Stimulated activated naive B cell treated with anti-CD40 and anti-IgM and Interleukin-4, amounts not matched to agents 10 μg/mL and 1 μg/mL and 100 μg/mL, for 72 hours (primary cell): Measurements from ENCODE around the gene TTL.
A peak's percentile ranks its signal among the peaks of the same experiment; 100 is the strongest.
"Not testable (repeated sequence)": the region's sequence is repeated elsewhere in the genome, so short reads cannot be mapped to it uniquely, and the experiment has no call there.

Source experiments
- ATAC-seq, 2 donors: fragments of 150-1000 bp; cut with Tn5 transposase; replicated peaks; 2 replicates each; pipeline ENCODE4 v1.10.0; 2021; ENCODE audit warnings: moderate library complexity in 1 of 2
- DNase-seq: peaks from one replicate; pipeline ENCODE4 v3.0.0; 2021
- H3K27ac Mint-ChIP-seq: one replicate; pipeline ENCODE4 v1.8.0; 2022; ENCODE audit warnings: mild to moderate bottlenecking, mixed read lengths
- H3K27me3 Mint-ChIP-seq, 2 donors: one replicate each; pipeline ENCODE4 v1.8.0; 2022; ENCODE audit warnings: mixed read lengths in 2 of 2
- H3K36me3 Mint-ChIP-seq, 2 donors: one replicate each; pipeline ENCODE4 v1.8.0; 2022; ENCODE audit warnings: mixed read lengths in 2 of 2, mild to moderate bottlenecking in 1 of 2
- H3K4me1 Mint-ChIP-seq, 2 donors: one replicate each; pipeline ENCODE4 v1.8.0; 2022; ENCODE audit warnings: mixed read lengths in 2 of 2, mild to moderate bottlenecking in 1 of 2
- H3K4me3 Mint-ChIP-seq, 2 donors: one replicate each; pipeline ENCODE4 v1.8.0; 2022; ENCODE audit warnings: mild to moderate bottlenecking in 2 of 2, mixed read lengths in 2 of 2, moderate library complexity in 1 of 2
- H3K9me3 Mint-ChIP-seq, 2 donors: one replicate each; pipeline ENCODE4 v1.8.0; 2022; ENCODE audit warnings: mixed read lengths in 2 of 2, mild to moderate bottlenecking in 1 of 2

Gene TTL

DNA sequence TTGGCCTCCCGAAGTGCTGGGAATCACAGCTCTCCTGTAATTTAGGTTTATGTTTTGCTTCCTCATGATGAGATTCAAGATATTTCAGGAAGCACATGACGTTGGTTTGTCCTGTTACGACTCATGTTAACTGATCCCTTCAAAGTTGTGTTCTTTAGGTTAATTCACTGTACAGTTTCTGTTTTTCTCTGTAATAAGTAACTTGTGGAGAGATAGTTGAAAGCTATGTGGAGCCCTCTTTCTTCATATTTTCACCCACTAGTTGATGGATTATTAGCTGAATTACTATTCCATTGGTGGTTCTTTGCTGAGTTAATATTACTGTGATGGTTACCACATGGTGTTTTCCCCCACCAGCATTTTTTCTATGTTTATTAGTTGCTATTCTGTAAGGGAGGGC is 84.1 kb downstream of the TTL start:
- H3K27ac Mint-ChIP-seq, result peak overlapping the region; percentile 89
- no peaks in the 10 kb centered on the region for H3K27me3 Mint-ChIP-seq
- DNase-seq (no peak), ATAC-seq (peak; percentile 72 to 82)
- peaks cover 5 to 6% of the 10 kb centered on the region in 2 donors for H3K9me3 Mint-ChIP-seq
- peaks cover 62 to 72% of the 10 kb centered on the region in 2 donors for H3K36me3 Mint-ChIP-seq
- peaks cover 4 to 17% of the 10 kb centered on the region in 2 donors for H3K4me1 Mint-ChIP-seq
- no peak overlapping the region for H3K4me3 Mint-ChIP-seq

DNA sequence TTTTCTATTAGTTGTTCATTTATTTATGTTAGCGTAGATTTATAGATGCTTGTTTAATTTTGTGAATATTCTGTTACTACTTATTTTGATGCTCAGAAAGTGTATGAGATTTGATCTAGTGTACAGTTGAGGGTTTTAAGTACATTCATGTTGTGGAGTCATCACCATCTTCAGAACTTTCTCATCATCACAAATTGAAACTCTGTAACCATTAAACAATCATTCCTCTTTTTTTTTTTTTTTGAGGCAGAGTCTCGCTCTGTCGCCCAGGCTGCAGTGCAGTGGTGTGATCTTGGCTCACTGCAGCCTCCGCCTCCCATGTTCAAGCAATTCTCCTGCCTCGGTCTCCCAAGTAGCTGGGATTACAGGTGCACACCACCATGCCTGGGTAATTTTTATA is 84.6 kb downstream of the TTL start:
- H3K9me3 Mint-ChIP-seq, H3K27me3 Mint-ChIP-seq, DNase-seq, H3K4me3 Mint-ChIP-seq: not testable (repeated sequence)
- peaks cover 4 to 17% of the 10 kb centered on the region in 2 donors for H3K4me1 Mint-ChIP-seq
- ATAC-seq, result peak; percentile 31 to 51
- peaks cover 65 to 74% of the 10 kb centered on the region in 2 donors for H3K36me3 Mint-ChIP-seq
- peak overlapping the region; percentile 89 for H3K27ac Mint-ChIP-seq

DNA sequence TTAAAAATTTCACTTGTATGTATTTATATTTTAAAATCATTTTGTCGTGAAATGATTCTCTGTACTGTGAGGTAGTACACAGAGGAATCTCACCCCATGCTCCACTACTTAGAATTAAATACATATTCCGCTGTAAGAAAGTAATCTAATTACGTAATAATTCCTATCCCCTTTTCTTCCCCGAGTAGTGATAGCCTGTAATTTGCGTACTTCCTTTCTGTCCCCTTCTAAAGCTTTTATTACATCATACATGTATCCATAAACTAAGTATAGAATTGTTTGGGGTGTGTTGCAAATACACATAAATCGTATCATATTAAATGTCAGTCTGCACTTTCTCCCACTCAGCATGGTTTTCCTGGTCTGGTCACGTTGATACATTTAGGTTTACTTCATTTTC is 90.0 kb downstream of the TTL start:
- H3K4me3 Mint-ChIP-seq, result no peak overlapping the region

DNA sequence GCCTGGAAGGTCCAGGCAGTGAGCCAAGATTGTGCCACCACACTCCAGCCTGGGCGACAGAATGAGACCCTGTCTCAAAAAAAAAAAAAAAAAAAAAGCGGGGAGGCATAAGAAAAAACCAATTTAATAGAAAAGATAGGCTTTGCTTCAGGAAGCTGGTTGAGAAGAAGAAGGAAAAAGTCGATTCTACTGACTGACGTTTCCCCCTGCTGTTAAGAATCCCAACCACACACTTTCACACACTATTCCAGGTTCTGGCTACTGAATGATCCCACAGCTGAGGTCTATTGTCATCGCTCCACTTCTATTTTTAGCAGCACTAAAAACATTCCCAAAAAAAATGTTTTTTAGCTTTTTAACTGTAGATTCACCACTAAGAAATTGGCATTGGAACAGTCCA is 95.8 kb downstream of the TTL start:
- Mint-ChIP-seq H3K27ac (no peak overlapping the region), H3K36me3 (peaks cover 27 to 42% of the 10 kb centered on the region in 2 donors)

More for the DNA sequence above, 90.0 kb downstream of the TTL start:
- Mint-ChIP-seq H3K9me3 (peaks cover 5 to 6% of the 10 kb centered on the region in 2 donors), H3K27ac (no peak overlapping the region), H3K36me3 (peaks cover 66 to 81% of the 10 kb centered on the region in 2 donors), H3K4me1 (no peaks in the 10 kb centered on the region), H3K27me3 (no peaks in the 10 kb centered on the region)
- ATAC-seq (no peak), DNase-seq (no peak)

DNA sequence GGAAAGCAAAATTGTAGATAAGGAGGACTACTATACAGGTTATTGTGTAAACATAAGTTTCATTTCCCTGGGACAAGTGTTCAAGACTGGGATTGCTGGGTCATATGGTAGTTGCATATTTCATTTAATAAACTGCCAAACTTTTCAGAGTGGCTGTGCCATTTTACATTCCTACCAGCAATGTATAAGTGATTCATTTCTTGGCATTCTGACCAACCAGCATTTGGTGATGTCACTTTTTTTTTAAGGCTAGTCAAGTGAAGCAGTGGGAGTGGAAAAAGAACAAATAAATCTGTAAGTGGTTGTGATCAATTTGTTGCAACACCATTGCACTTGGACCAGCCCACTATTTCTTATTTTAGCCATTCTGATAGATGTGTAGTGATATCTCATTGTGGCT is 97.3 kb downstream of the TTL start:
- ATAC-seq (no peak), DNase-seq (no peak)
- Mint-ChIP-seq H3K27ac (no peak overlapping the region), H3K4me3 (no peak overlapping the region), H3K4me1 (peaks cover 10 to 29% of the 10 kb centered on the region in 2 donors), H3K36me3 (peaks cover 21 to 40% of the 10 kb centered on the region in 2 donors), H3K9me3 (no peaks in the 10 kb centered on the region), H3K27me3 (no peaks in the 10 kb centered on the region)

More for the DNA sequence above, 95.8 kb downstream of the TTL start:
- Mint-ChIP-seq H3K4me3 (no peak overlapping the region), H3K9me3 (no peaks in the 10 kb centered on the region), H3K4me1 (peaks cover 4 to 19% of the 10 kb centered on the region in 2 donors), H3K27me3 (no peaks in the 10 kb centered on the region)
- DNase-seq (no peak), ATAC-seq (no peak)

DNA sequence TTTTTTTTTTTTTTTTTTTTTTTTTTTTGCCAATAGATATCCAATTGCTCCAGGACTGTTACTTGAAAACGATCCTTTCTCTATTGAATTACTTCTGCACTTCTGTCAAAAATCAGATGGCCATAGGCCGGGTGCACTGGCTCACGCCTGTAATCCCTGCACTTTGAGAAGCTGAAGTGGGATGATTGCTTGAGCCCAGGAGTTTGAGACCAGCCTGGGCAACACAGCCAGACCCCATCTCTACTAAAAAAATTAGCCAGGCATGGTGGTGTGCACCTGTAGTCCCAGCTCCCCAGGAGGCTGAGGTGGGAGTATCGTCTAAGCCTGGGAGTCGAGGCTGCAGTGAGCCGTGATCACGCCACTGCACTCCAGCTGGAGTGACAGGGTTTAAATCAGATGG is 98.1 kb downstream of the TTL start:
- Mint-ChIP-seq H3K4me3 (no peak overlapping the region), H3K36me3 (peaks cover 16 to 39% of the 10 kb centered on the region in 2 donors), H3K27me3 (no peaks in the 10 kb centered on the region), H3K9me3 (no peaks in the 10 kb centered on the region), H3K27ac (no peak overlapping the region), H3K4me1 (peaks cover 12 to 34% of the 10 kb centered on the region in 2 donors)
- ATAC-seq, result no peak
- DNase-seq, result no peak

DNA sequence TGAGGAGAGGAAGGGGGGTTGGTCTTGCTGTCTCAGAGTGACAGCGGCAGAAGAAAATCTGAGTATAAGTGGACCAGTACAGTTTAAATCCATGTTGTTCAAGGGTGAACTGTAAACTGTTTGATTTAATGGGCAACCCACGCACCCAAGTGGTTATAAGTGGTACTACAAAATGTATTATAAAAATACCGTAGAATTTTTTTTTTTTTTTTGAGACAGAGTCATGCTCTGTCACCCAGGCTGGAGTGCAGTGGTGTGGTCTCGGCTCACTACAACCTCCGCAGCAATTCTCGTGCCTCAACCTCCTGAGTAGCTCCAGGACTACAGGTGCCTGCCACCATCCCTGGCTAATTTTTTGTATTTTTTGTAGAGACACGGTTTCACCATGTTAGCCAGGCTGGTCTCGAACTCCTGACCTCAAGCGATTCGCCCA is 100.4 kb downstream of the TTL start:
- no peak for DNase-seq
- no peaks in the 10 kb centered on the region for H3K27me3 Mint-ChIP-seq
- ATAC-seq, result peak; percentile 5 to 15
- peaks cover 14 to 31% of the 10 kb centered on the region in 2 donors for H3K36me3 Mint-ChIP-seq
- H3K4me1 Mint-ChIP-seq, result peaks cover 25 to 50% of the 10 kb centered on the region in 2 donors
- no peak overlapping the region for H3K4me3 Mint-ChIP-seq
- peak overlapping the region; percentile 20 for H3K27ac Mint-ChIP-seq
- no peaks in the 10 kb centered on the region for H3K9me3 Mint-ChIP-seq

DNA sequence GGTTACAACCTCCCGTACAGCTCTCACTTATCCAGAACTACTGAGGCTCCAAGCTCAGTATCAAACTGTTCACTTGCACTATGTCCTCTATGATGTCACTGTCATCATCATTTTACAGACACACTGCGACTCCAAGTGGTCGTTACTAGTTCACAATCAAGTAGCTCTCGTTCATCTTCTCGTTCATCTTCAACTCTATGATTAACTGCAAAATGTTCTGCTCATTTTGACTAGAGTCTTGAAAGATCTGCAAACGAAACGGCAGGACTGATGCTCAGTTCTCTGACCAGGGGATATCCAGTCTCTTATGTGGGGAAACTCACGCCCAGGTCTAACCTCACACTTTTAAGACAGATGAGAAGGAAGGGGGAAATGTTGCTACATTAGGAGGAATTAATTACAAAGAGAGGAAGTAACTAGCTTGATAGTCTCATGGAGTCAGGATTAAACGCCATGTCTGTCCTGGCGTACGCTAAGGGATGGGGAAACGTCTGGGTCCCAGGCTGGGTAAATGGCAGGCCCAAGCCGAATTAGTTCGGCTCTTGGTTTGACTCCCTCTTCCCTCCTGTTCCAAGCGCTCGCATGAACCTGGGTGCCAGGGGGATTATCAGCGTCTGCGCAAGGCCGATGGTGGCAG is 101.7 kb downstream of the TTL start:
- peaks cover 27 to 43% of the 10 kb centered on the region in 2 donors for H3K4me1 Mint-ChIP-seq
- DNase-seq (no peak), ATAC-seq (no peak)
- no peaks in the 10 kb centered on the region for H3K27me3 Mint-ChIP-seq
- H3K9me3 Mint-ChIP-seq, result no peaks in the 10 kb centered on the region
- peak overlapping the region; percentile 96 to 98 for H3K4me3 Mint-ChIP-seq
- H3K27ac Mint-ChIP-seq, result peak overlapping the region; percentile 100
- peaks cover 16 to 36% of the 10 kb centered on the region in 2 donors for H3K36me3 Mint-ChIP-seq

DNA sequence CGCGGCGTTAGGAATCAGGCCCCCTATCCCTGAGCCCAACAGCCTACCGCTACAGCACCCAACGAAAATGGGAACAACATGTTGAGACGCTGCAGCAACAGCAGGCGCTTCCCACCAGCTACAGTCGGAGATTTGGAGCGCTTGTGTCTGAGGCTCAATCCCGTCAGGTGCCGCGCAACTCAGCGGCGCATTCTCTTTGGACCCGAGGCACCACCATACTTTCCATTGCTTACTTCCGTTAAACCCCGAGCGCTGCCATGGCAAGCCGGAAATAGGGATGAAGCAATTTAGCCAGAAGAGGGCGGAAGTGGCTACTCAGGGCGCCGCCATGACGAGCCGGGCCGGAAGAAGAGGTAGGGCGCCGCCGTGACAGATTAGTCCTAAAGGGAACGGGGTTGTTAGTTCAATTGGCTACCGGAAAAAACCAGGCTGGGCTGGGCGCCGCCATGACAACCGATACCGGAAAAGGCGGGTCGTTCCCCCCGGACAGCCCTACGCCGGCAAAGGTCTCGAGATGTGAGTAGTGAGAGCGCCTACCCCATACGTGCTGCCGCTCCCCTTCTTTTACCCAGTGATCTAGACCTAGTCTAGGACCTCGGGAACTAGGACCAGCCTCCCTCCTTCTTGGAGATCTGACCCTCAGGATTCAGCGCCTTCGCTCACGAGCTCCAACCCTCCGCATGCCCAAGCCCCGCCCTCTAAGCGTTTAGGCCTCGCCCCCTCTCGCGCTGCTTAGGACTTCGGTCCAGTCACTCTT is 102.4 kb downstream of the TTL start, which contains the start of gene CHCHD5:
TSS of gene CHCHD5 (plus strand) at position 476 of the 757 bp plus-strand sequence. CDS start at position 515, 39 bp downstream.
- peak within 1 kb of the TSS; percentile 96 to 98 for H3K4me3 Mint-ChIP-seq
- H3K27ac Mint-ChIP-seq, result peak within 1 kb of the TSS; percentile 100
- peaks cover 16 to 40% of the 10 kb centered on the region in 2 donors for H3K36me3 Mint-ChIP-seq
- H3K4me1 Mint-ChIP-seq, result peaks cover 27 to 41% of the 10 kb centered on the region in 2 donors
- DNase-seq (peak; percentile 94), ATAC-seq (peak; percentile 89 to 93)
- H3K27me3 Mint-ChIP-seq, result no peaks in the 10 kb centered on the region
- H3K9me3 Mint-ChIP-seq, result no peaks in the 10 kb centered on the region

DNA sequence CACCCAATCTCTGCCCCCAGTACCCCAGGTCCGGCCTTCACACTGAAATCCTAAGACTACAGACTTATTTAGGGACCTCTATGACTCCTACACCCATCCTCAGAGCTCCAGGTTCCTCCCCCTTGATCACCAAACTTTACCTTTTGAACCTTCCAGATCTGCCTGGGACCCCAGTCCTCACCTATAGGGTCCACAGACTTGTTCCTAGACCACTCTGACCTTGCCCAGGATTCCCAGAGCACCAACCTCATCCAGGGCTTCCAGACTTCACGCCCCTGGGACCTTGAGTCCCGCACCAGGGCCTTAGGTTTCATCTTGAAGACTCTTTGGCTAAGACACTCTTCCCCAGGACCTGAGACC is 102.9 kb downstream of the TTL start:
- Mint-ChIP-seq H3K4me3 (peak overlapping the region; percentile 96 to 98), H3K27ac (peak overlapping the region; percentile 100), H3K36me3 (peaks cover 16 to 40% of the 10 kb centered on the region in 2 donors), H3K27me3 (no peaks in the 10 kb centered on the region), H3K4me1 (peaks cover 27 to 39% of the 10 kb centered on the region in 2 donors), H3K9me3 (no peaks in the 10 kb centered on the region)
- DNase-seq (no peak), ATAC-seq (no peak)

DNA sequence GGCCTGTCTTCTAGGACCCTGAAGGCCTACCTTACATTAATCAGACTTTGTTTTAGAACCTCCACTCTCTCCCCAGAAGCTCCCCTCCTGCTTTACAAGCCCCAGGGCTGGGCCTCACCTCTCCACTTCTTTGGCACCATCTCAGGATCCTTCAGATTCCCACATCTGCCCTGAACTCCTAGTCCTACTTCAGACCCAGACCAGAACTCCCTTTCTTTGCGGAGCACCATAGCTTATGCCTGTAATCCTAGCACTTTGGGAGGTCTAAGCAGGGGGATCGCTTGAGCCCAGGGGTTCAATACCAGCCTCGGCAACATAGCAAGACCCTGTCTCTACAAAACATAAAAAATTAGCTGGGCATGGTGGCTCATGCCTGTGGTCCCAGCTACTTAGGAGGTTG is 103.4 kb downstream of the TTL start:
- Mint-ChIP-seq H3K9me3 (no peaks in the 10 kb centered on the region), H3K4me3 (peak overlapping the region; percentile 96 to 98), H3K36me3 (peaks cover 19 to 36% of the 10 kb centered on the region in 2 donors), H3K27me3 (no peaks in the 10 kb centered on the region), H3K27ac (peak overlapping the region; percentile 100), H3K4me1 (peaks cover 27 to 39% of the 10 kb centered on the region in 2 donors)
- ATAC-seq, result no peak
- no peak for DNase-seq

DNA sequence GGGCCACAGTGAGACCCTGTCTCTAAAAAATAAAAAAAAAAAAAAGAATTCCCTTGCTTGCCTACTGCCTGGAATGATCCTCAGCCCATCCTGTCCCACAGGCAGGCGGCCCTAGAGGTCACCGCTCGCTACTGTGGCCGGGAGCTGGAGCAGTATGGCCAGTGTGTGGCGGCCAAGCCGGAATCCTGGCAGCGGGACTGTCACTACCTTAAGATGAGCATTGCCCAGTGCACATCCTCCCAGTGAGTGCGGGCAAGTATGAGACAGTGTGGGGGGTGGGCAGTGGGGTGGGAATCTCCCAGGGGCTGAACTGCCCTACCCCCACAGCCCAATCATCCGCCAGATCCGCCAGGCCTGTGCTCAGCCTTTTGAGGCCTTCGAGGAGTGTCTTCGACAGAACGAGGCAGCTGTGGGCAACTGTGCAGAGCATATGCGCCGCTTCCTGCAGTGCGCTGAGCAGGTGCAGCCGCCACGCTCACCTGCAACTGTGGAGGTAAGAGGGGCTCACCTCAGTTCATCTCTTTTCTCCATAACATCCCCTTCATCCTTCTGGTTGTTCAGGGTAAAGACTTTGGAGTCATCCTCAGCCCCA is 104.0 kb downstream of the TTL start:
- Mint-ChIP-seq H3K9me3 (no peaks in the 10 kb centered on the region), H3K4me1 (peaks cover 27 to 39% of the 10 kb centered on the region in 2 donors), H3K27ac (no peak overlapping the region), H3K4me3 (peak overlapping the region; percentile 39 to 96), H3K36me3 (peaks cover 20 to 34% of the 10 kb centered on the region in 2 donors), H3K27me3 (no peaks in the 10 kb centered on the region)
- DNase-seq, result no peak
- ATAC-seq, result no peak

DNA sequence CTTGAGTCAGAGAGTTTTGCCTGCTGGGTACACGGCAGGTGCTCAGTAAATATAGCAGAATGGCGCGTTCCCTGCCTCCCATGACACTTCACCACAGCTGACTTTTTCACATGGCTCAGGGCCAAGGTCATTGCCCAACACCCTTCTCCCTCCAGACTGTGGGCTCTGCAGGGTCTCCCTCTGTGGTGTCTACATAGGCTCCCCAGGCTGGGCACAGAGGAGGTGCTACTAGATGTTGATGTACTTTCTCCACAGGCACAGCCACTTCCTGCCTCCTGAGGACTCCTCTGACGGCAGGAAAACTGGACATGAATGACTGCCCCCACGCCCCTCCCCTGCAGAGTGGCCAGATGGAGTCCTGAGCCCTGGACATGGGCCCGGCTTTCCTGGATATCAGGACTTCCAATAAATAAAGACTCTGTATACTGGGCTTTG is 106.7 kb downstream of the TTL start:
- Mint-ChIP-seq H3K27ac (no peak overlapping the region), H3K36me3 (peaks cover 23 to 40% of the 10 kb centered on the region in 2 donors), H3K27me3 (no peaks in the 10 kb centered on the region), H3K4me1 (peaks cover 17 to 22% of the 10 kb centered on the region in 2 donors), H3K4me3 (no peak overlapping the region), H3K9me3 (no peaks in the 10 kb centered on the region)
- DNase-seq, result no peak
- no peak for ATAC-seq
